HCT116 (cell line): Measurements from ENCODE around the gene KIF5A. TPM values are rescaled to one million over a fixed set of nuclear protein-coding genes. Genes with fewer than 3 reads are reported as not detected.
"Not testable (repeated sequence)": the region's sequence is repeated elsewhere in the genome, so short reads cannot be mapped to it uniquely, and the experiment has no call there.

Source experiments
- ATAC-seq: fragments of 200-7000 bp; cut with Tn5 transposase; 2 replicates; pipeline ENCODE4 v1.9.1; 2020; ENCODE audit warnings: mild to moderate bottlenecking, moderate library complexity
- BruUV-seq: library from RNA; stranded (reverse); fragments of 400-500 nt; replicated peaks from 2 replicates; lab custom pipeline; 2021; lab: Mats Ljungman, UMichigan
- CTCF ChIA-PET: fragments of 300-600 bp; sonication (Branson Sonifier 250); formaldehyde crosslinking; loops from one replicate; lab custom pipeline; 2021; ENCODE audit warnings: antibody characterized with exemption; lab: Charles Lee
- POLR2A ChIA-PET: fragments of 300-600, 350-600 bp; sonication (Branson Sonifier 250); formaldehyde crosslinking; loops from one replicate; lab custom pipeline; 2021; ENCODE audit warnings: antibody characterized with exemption; lab: Charles Lee
- RAD21 ChIA-PET, 2 experiments: fragments of 300-600 bp; sonication (Branson Sonifier 250); formaldehyde crosslinking; loops; one replicate each; lab custom pipeline; 2023; ENCODE audit warnings: low total read pairs in 2 of 2; ENCODE audit not compliant: uncharacterized antibody in 2 of 2, unreplicated experiment in 2 of 2, low non-redundant PET in 1 of 2; lab: Charles Lee
- DNase-seq: peaks from one replicate; pipeline ENCODE4 v3.0.0-alpha.2; 2010; ENCODE audit warnings: low read depth, low spot score
- H2AFZ ChIP-seq: fragments of 200-600 bp; shearing (Covaris generic), sonication (generic); 2 replicates; pipeline ENCODE4 v1.6.1; 2017; ENCODE audit warnings: low read depth, mixed run types, mixed read lengths, antibody characterized with exemption, low read length; ENCODE audit not compliant: poor library complexity, severe bottlenecking
- H3K27ac ChIP-seq: 2 replicates; pipeline ENCODE4 v1.5.1; 2012; ENCODE audit warnings: low read depth, low read length
- H3K27me3 ChIP-seq: fragments of 200-600 bp; sonication (generic); 2 replicates; pipeline ENCODE4 v1.6.1; 2016; ENCODE audit warnings: mixed run types, low read length, mixed read lengths; ENCODE audit not compliant: insufficient read depth
- H3K36me3 ChIP-seq, 2 experiments: fragments of 200-500 bp in 1 of 2; fragments of 200-600 bp in 1 of 2; sonication (Bioruptor generic) in 1 of 2; sonication (generic) in 1 of 2; 2 replicates each; pipeline versions ENCODE4 v1.5.1 to v1.6.1; 2014 to 2016; ENCODE audit warnings: low read length in 2 of 2, inconsistent platforms in 1 of 2, mixed read lengths in 1 of 2, mixed run types in 1 of 2; ENCODE audit not compliant: insufficient read depth in 2 of 2, control insufficient read depth in 1 of 2
- H3K4me1 ChIP-seq, 2 experiments: fragments of 200-600 bp in 1 of 2; sonication (generic) in 1 of 2; 2 replicates each; pipeline versions ENCODE4 v1.5.1 to v1.6.1; 2012 to 2017; ENCODE audit warnings: low read length in 2 of 2, inconsistent platforms in 1 of 2, mild to moderate bottlenecking in 1 of 2, mixed read lengths in 1 of 2, mixed run types in 1 of 2, moderate library complexity in 1 of 2; ENCODE audit not compliant: insufficient read depth in 2 of 2, control insufficient read depth in 1 of 2
- H3K4me2 ChIP-seq: fragments of 200-600 bp; sonication (generic); 2 replicates; pipeline ENCODE4 v1.6.1; 2017; ENCODE audit warnings: mixed run types, low read length, mixed read lengths
- H3K4me3 ChIP-seq, 2 experiments: fragments of 200-600 bp in 1 of 2; sonication (generic) in 1 of 2; replicated peaks in 1 of 2; 2 replicates each; pipeline ENCODE4 v1.5.1; 2011 to 2016; ENCODE audit warnings: low read length in 2 of 2, control low read depth in 1 of 2, low read depth in 1 of 2, mild to moderate bottlenecking in 1 of 2, mixed read lengths in 1 of 2, mixed run types in 1 of 2
- H3K79me2 ChIP-seq: fragments of 200-600 bp; sonication (generic); 2 replicates; pipeline ENCODE4 v1.6.1; 2017; ENCODE audit warnings: mild to moderate bottlenecking, mixed run types, low read length, moderate library complexity, mixed read lengths; ENCODE audit not compliant: insufficient read depth
- H3K9ac ChIP-seq: fragments of 200-600 bp; sonication (generic); 2 replicates; pipeline ENCODE4 v1.6.1; 2016; ENCODE audit warnings: low read length, mixed read lengths
- H3K9me2 ChIP-seq: fragments of 200-600 bp; sonication (generic), shearing (Covaris generic); 2 replicates; pipeline ENCODE4 v1.6.1; 2017; ENCODE audit warnings: mixed run types, mild to moderate bottlenecking, moderate library complexity; ENCODE audit not compliant: insufficient read depth
- H3K9me3 ChIP-seq, 2 experiments: fragments of 200-500 bp in 1 of 2; fragments of 200-600 bp in 1 of 2; sonication (Bioruptor generic) in 1 of 2; sonication (generic) in 1 of 2; 2 replicates each; pipeline ENCODE4 v1.6.1; 2014 to 2017; ENCODE audit warnings: low read length in 2 of 2, mixed read lengths in 2 of 2, inconsistent platforms in 1 of 2, low read depth in 1 of 2, mild to moderate bottlenecking in 1 of 2, mixed run types in 1 of 2, moderate library complexity in 1 of 2; ENCODE audit not compliant: control insufficient read depth in 1 of 2, insufficient read depth in 1 of 2
- H4K20me1 ChIP-seq: fragments of 200-600 bp; sonication (generic), shearing (Covaris generic); 2 replicates; pipeline ENCODE4 v1.6.1; 2017; ENCODE audit warnings: mixed run types, mild to moderate bottlenecking, moderate library complexity; ENCODE audit not compliant: insufficient read depth
- EGR1 ChIP-seq: IDR thresholded peaks from 2 replicates; pipeline ENCODE4 v1.6.1; 2012; ENCODE audit warnings: low read depth
- POLR2AphosphoS5 ChIP-seq: IDR thresholded peaks from 2 replicates; pipeline ENCODE4 v1.6.1; 2011; ENCODE audit warnings: mild to moderate bottlenecking, low read depth, low read length, moderate library complexity
- intact Hi-C: fragments of 100-400 bp; cut with micrococcal nuclease; formaldehyde crosslinking; loops from 2 replicates; pipeline ENCODE4 v1.10.0; 2022
- total RNA-seq: library from RNA; stranded (reverse); gene quantifications from one replicate; pipeline ENCODE4 v1.2.1, GENCODE V29; 2021; ENCODE audit not compliant: unreplicated experiment

The KIF5A gene
- total RNA-seq, 1 experiment from 2014 or later = 5.2 TPM

GRCh38 chr12:57513266-57513665 is 36.6 kb upstream of the KIF5A start:
- H3K9ac ChIP-seq = no peak overlapping the region
- intact Hi-C loops = no loop called here
- ChIA-PET CTCF (no interaction called here), POLR2A (interaction anchor here (0.6 to 2.4 kb wide), 2 partner anchors 8 to 1128 kb away, joined by 3 to 8 read pairs; no protein-coding TSS in a partner anchor), RAD21 (no interaction called here)
- H3K9me2 ChIP-seq = no peaks in the 10 kb centered on the region
- H3K27ac ChIP-seq = no peak overlapping the region
- ATAC-seq (no peak), DNase-seq (no peak)
- H3K4me2 ChIP-seq = no peak overlapping the region
- TF ChIP-seq EGR1 (no peak), POLR2AphosphoS5 (peak; percentile 38; the same call in 1 of the 2 replicates)
- peaks cover 25% of the 10 kb centered on the region for H3K79me2 ChIP-seq
- H3K4me3 ChIP-seq = no peak overlapping the region
- peaks cover 0 to 6% of the 10 kb centered on the region in 2 experiments; a peak in 2 of 4 replicates for H3K4me1 ChIP-seq
- no peak overlapping the region for H2AFZ ChIP-seq
- no peaks in the 10 kb centered on the region for H3K9me3 ChIP-seq
- H4K20me1 ChIP-seq = no peaks in the 10 kb centered on the region
- peaks cover 50 to 54% of the 10 kb centered on the region in 2 experiments; a peak in 3 of 4 replicates for H3K36me3 ChIP-seq
- H3K27me3 ChIP-seq = no peaks in the 10 kb centered on the region
- no TSS peak for BruUV-seq

GRCh38 chr12:57513677-57514076 is 36.2 kb upstream of the KIF5A start:
- intact Hi-C loops, H4K20me1 ChIP-seq, RAD21 ChIA-PET, H3K9me3 ChIP-seq, DNase-seq, H3K27me3 ChIP-seq, H3K4me3 ChIP-seq, H3K9ac ChIP-seq, H3K9me2 ChIP-seq, ATAC-seq, H2AFZ ChIP-seq, CTCF ChIA-PET, H3K27ac ChIP-seq, H3K4me2 ChIP-seq, BruUV-seq: not testable (repeated sequence)
- Histone ChIP-seq H3K4me1 (peaks cover 0 to 11% of the 10 kb centered on the region in 2 experiments; a peak in 2 of 4 replicates), H3K79me2 (peaks cover 29% of the 10 kb centered on the region), H3K36me3 (peaks cover 52 to 53% of the 10 kb centered on the region in 2 experiments; a peak in 3 of 4 replicates)
- POLR2A ChIA-PET = interaction anchor here (0.7 to 2.4 kb wide), 2 partner anchors 9 to 61 kb away, joined by 4 to 8 read pairs; no protein-coding TSS in a partner anchor

GRCh38 chr12:57514246-57514645 is 35.6 kb upstream of the KIF5A start:
- H3K4me2 ChIP-seq, H4K20me1 ChIP-seq, H3K27ac ChIP-seq, ATAC-seq, H2AFZ ChIP-seq, H3K27me3 ChIP-seq, CTCF ChIA-PET, H3K9ac ChIP-seq, BruUV-seq, intact Hi-C loops, RAD21 ChIA-PET, H3K9me3 ChIP-seq, H3K4me3 ChIP-seq, H3K9me2 ChIP-seq, DNase-seq: not testable (repeated sequence)
- Histone ChIP-seq H3K36me3 (peaks cover 51 to 55% of the 10 kb centered on the region in 2 experiments; a peak in 3 of 4 replicates), H3K79me2 (peaks cover 34% of the 10 kb centered on the region), H3K4me1 (peaks cover 4 to 16% of the 10 kb centered on the region in 2 experiments; a peak in 3 of 4 replicates)
- POLR2A ChIA-PET = interaction anchor here (0.7 to 2.4 kb wide), 3 partner anchors 9 to 212 kb away, joined by 4 to 8 read pairs (median 4); no protein-coding TSS in a partner anchor
